ENCODE data around the gene TEX26.

Gene TEX26

GRCh38 chr13:30991184-30991583, 58.7 kb downstream of the TEX26 start:
- Histone ChIP-seq H3K4me3 (ENCODE audit: low read depth in 1 of 5, low read length in 5 of 5) (no peak overlapping the region), H3K27me3 (ENCODE audit: control insufficient read depth in 5 of 5, insufficient read depth in 4 of 5, low read length in 5 of 5) (no peaks in the 10 kb centered on the region), H3K9me3 (ENCODE audit: control insufficient read depth in 5 of 5, low read length in 5 of 5) (no peaks in the 10 kb centered on the region), H3K9ac (ENCODE audit: low read length in 5 of 5) (no peak overlapping the region), H3K4me1 (ENCODE audit: control insufficient read depth in 5 of 5, insufficient read depth in 5 of 5, low read length in 5 of 5) (peaks cover 0 to 4% (median 0%) of the 10 kb centered on the region in 5 donors), H3K36me3 (ENCODE audit: control insufficient read depth in 5 of 5, insufficient read depth in 5 of 5, low read length in 5 of 5) (no peaks in the 10 kb centered on the region), H3K27ac (ENCODE audit: low read depth, low read length) (no peak overlapping the region)

- H3K36me3 ChIP-seq (ENCODE audit: control insufficient read depth in 5 of 5, insufficient read depth in 5 of 5, low read length in 5 of 5), result no peaks in the 10 kb centered on the region
- peaks cover 0 to 4% (median 0%) of the 10 kb centered on the region in 5 donors for H3K9me3 ChIP-seq (ENCODE audit: control insufficient read depth in 5 of 5, low read length in 5 of 5)
- H3K27me3 ChIP-seq (ENCODE audit: control insufficient read depth in 5 of 5, insufficient read depth in 4 of 5, low read length in 5 of 5), result no peaks in the 10 kb centered on the region
- H3K27ac ChIP-seq (ENCODE audit: low read depth, low read length), result no peak overlapping the region
- no peaks in the 10 kb centered on the region for H3K4me1 ChIP-seq (ENCODE audit: control insufficient read depth in 5 of 5, insufficient read depth in 5 of 5, low read length in 5 of 5)
- no peak overlapping the region for H3K4me3 ChIP-seq (ENCODE audit: low read depth in 1 of 5, low read length in 5 of 5)
- H3K9ac ChIP-seq (ENCODE audit: low read length in 5 of 5), result no peak overlapping the region
Observed at GRCh38 chr13:30991922-30992321, 59.5 kb downstream of the TEX26 start.

- Histone ChIP-seq H3K27ac (ENCODE audit: low read depth, low read length) (no peak overlapping the region), H3K4me3 (ENCODE audit: low read depth in 1 of 5, low read length in 5 of 5) (no peak overlapping the region), H3K27me3 (ENCODE audit: control insufficient read depth in 5 of 5, insufficient read depth in 4 of 5, low read length in 5 of 5) (peaks cover 0 to 5% (median 2%) of the 10 kb centered on the region in 5 donors), H3K9ac (ENCODE audit: low read length in 5 of 5) (no peak overlapping the region), H3K9me3 (ENCODE audit: control insufficient read depth in 5 of 5, low read length in 5 of 5) (peaks cover 0 to 4% (median 0%) of the 10 kb centered on the region in 5 donors), H3K36me3 (ENCODE audit: control insufficient read depth in 5 of 5, insufficient read depth in 5 of 5, low read length in 5 of 5) (no peaks in the 10 kb centered on the region), H3K4me1 (ENCODE audit: control insufficient read depth in 5 of 5, insufficient read depth in 5 of 5, low read length in 5 of 5) (no peaks in the 10 kb centered on the region)
Observed at GRCh38 chr13:30995331-30995730, 62.9 kb downstream of the TEX26 start.

- Histone ChIP-seq H3K27ac (ENCODE audit: low read depth, low read length) (no peak overlapping the region), H3K9ac (ENCODE audit: low read length in 5 of 5) (no peak overlapping the region), H3K4me1 (ENCODE audit: control insufficient read depth in 5 of 5, insufficient read depth in 5 of 5, low read length in 5 of 5) (no peaks in the 10 kb centered on the region), H3K27me3 (ENCODE audit: control insufficient read depth in 5 of 5, insufficient read depth in 4 of 5, low read length in 5 of 5) (peaks cover 3 to 16% (median 7%) of the 10 kb centered on the region in 5 donors), H3K9me3 (ENCODE audit: control insufficient read depth in 5 of 5, low read length in 5 of 5) (peaks cover 0 to 4% (median 0%) of the 10 kb centered on the region in 5 donors), H3K4me3 (ENCODE audit: low read depth in 1 of 5, low read length in 5 of 5) (no peak overlapping the region), H3K36me3 (ENCODE audit: control insufficient read depth in 5 of 5, insufficient read depth in 5 of 5, low read length in 5 of 5) (no peaks in the 10 kb centered on the region)
Observed at GRCh38 chr13:30997697-30998096, 65.2 kb downstream of the TEX26 start.

GRCh38 chr13:30998136-30999088, 66.0 kb downstream of the TEX26 start:
- Histone ChIP-seq H3K27ac (ENCODE audit: low read depth, low read length) (no peak overlapping the region), H3K27me3 (ENCODE audit: control insufficient read depth in 5 of 5, insufficient read depth in 4 of 5, low read length in 5 of 5) (peaks cover 3 to 16% (median 7%) of the 10 kb centered on the region in 5 donors), H3K36me3 (ENCODE audit: control insufficient read depth in 5 of 5, insufficient read depth in 5 of 5, low read length in 5 of 5) (no peaks in the 10 kb centered on the region), H3K4me1 (ENCODE audit: control insufficient read depth in 5 of 5, insufficient read depth in 5 of 5, low read length in 5 of 5) (no peaks in the 10 kb centered on the region), H3K9ac (ENCODE audit: low read length in 5 of 5) (no peak overlapping the region), H3K4me3 (ENCODE audit: low read depth in 1 of 5, low read length in 5 of 5) (no peak overlapping the region), H3K9me3 (ENCODE audit: control insufficient read depth in 5 of 5, low read length in 5 of 5) (peaks cover 0 to 4% (median 0%) of the 10 kb centered on the region in 5 donors)

GRCh38 chr13:31000889-31001288, 68.4 kb downstream of the TEX26 start:
- H3K9ac ChIP-seq (ENCODE audit: low read length in 5 of 5), result no peak overlapping the region
- no peak overlapping the region for H3K27ac ChIP-seq (ENCODE audit: low read depth, low read length)
- no peaks in the 10 kb centered on the region for H3K4me1 ChIP-seq (ENCODE audit: control insufficient read depth in 5 of 5, insufficient read depth in 5 of 5, low read length in 5 of 5)
- H3K36me3 ChIP-seq (ENCODE audit: control insufficient read depth in 5 of 5, insufficient read depth in 5 of 5, low read length in 5 of 5), result no peaks in the 10 kb centered on the region
- peaks cover 0 to 4% (median 0%) of the 10 kb centered on the region in 5 donors for H3K9me3 ChIP-seq (ENCODE audit: control insufficient read depth in 5 of 5, low read length in 5 of 5)
- H3K27me3 ChIP-seq (ENCODE audit: control insufficient read depth in 5 of 5, insufficient read depth in 4 of 5, low read length in 5 of 5), result peaks cover 3 to 16% (median 7%) of the 10 kb centered on the region in 5 donors
- H3K4me3 ChIP-seq (ENCODE audit: low read depth in 1 of 5, low read length in 5 of 5), result no peak overlapping the region

GRCh38 chr13:31001647-31002046, 69.2 kb downstream of the TEX26 start:
- Histone ChIP-seq H3K36me3 (ENCODE audit: control insufficient read depth in 5 of 5, insufficient read depth in 5 of 5, low read length in 5 of 5) (no peaks in the 10 kb centered on the region), H3K9me3 (ENCODE audit: control insufficient read depth in 5 of 5, low read length in 5 of 5) (no peaks in the 10 kb centered on the region), H3K4me3 (ENCODE audit: low read depth in 1 of 5, low read length in 5 of 5) (no peak overlapping the region), H3K27ac (ENCODE audit: low read depth, low read length) (no peak overlapping the region), H3K27me3 (ENCODE audit: control insufficient read depth in 5 of 5, insufficient read depth in 4 of 5, low read length in 5 of 5) (peaks cover 3 to 16% (median 7%) of the 10 kb centered on the region in 5 donors), H3K9ac (ENCODE audit: low read length in 5 of 5) (no peak overlapping the region), H3K4me1 (ENCODE audit: control insufficient read depth in 5 of 5, insufficient read depth in 5 of 5, low read length in 5 of 5) (no peaks in the 10 kb centered on the region)

GRCh38 chr13:31005066-31005465, 72.6 kb downstream of the TEX26 start:
- H3K36me3 ChIP-seq (ENCODE audit: control insufficient read depth in 5 of 5, insufficient read depth in 5 of 5, low read length in 5 of 5), result no peaks in the 10 kb centered on the region
- H3K27me3 ChIP-seq (ENCODE audit: control insufficient read depth in 5 of 5, insufficient read depth in 4 of 5, low read length in 5 of 5), result peaks cover 3 to 12% (median 6%) of the 10 kb centered on the region in 5 donors
- no peak overlapping the region for H3K9ac ChIP-seq (ENCODE audit: low read length in 5 of 5)
- no peak overlapping the region for H3K27ac ChIP-seq (ENCODE audit: low read depth, low read length)
- no peak overlapping the region for H3K4me3 ChIP-seq (ENCODE audit: low read depth in 1 of 5, low read length in 5 of 5)
- no peaks in the 10 kb centered on the region for H3K4me1 ChIP-seq (ENCODE audit: control insufficient read depth in 5 of 5, insufficient read depth in 5 of 5, low read length in 5 of 5)
- no peaks in the 10 kb centered on the region for H3K9me3 ChIP-seq (ENCODE audit: control insufficient read depth in 5 of 5, low read length in 5 of 5)

GRCh38 chr13:31007417-31007816, 75.0 kb downstream of the TEX26 start:
- Histone ChIP-seq H3K36me3 (ENCODE audit: control insufficient read depth in 5 of 5, insufficient read depth in 5 of 5, low read length in 5 of 5) (no peaks in the 10 kb centered on the region), H3K4me3 (ENCODE audit: low read depth in 1 of 5, low read length in 5 of 5) (no peak overlapping the region), H3K27me3 (ENCODE audit: control insufficient read depth in 5 of 5, insufficient read depth in 4 of 5, low read length in 5 of 5) (peaks cover 0 to 5% (median 0%) of the 10 kb centered on the region in 5 donors), H3K4me1 (ENCODE audit: control insufficient read depth in 5 of 5, insufficient read depth in 5 of 5, low read length in 5 of 5) (no peaks in the 10 kb centered on the region), H3K9ac (ENCODE audit: low read length in 5 of 5) (no peak overlapping the region), H3K27ac (ENCODE audit: low read depth, low read length) (no peak overlapping the region), H3K9me3 (ENCODE audit: control insufficient read depth in 5 of 5, low read length in 5 of 5) (no peaks in the 10 kb centered on the region)

GRCh38 chr13:31008400-31009115, 76.1 kb downstream of the TEX26 start:
- no peak overlapping the region for H3K9ac ChIP-seq (ENCODE audit: low read length in 5 of 5)

More at GRCh38 chr13:31008400-31009115, 76.1 kb downstream of the TEX26 start:
- no peak overlapping the region for H3K4me3 ChIP-seq (ENCODE audit: low read depth in 1 of 5, low read length in 5 of 5)
- no peaks in the 10 kb centered on the region for H3K4me1 ChIP-seq (ENCODE audit: control insufficient read depth in 5 of 5, insufficient read depth in 5 of 5, low read length in 5 of 5)
- peaks cover 0 to 5% (median 0%) of the 10 kb centered on the region in 5 donors for H3K27me3 ChIP-seq (ENCODE audit: control insufficient read depth in 5 of 5, insufficient read depth in 4 of 5, low read length in 5 of 5)
- H3K27ac ChIP-seq (ENCODE audit: low read depth, low read length), result no peak overlapping the region
- no peaks in the 10 kb centered on the region for H3K36me3 ChIP-seq (ENCODE audit: control insufficient read depth in 5 of 5, insufficient read depth in 5 of 5, low read length in 5 of 5)
- no peaks in the 10 kb centered on the region for H3K9me3 ChIP-seq (ENCODE audit: control insufficient read depth in 5 of 5, low read length in 5 of 5)
